Measurements from ENCODE around the gene NDFIP2.

- TF ChIP-seq SUZ12 (IDR thresholded peaks at IDR 0.05; ENCODE audit: extremely low read depth, insufficient read depth, insufficient read length) (no peak), ZNF274 (IDR thresholded peaks at IDR 0.05; ENCODE audit: low read depth, low read length) (no peak), YY1 (IDR thresholded peaks at IDR 0.05; ENCODE audit: insufficient read depth, insufficient read length) (no peak)
These were observed 24.9 kb upstream of the NDFIP2 start for GRCh38 chr13:79456051-79456450.

All from NT2/D1 (cell line).